Fibroblast of skin of scalp (primary cell): ENCODE results near the gene ENOX2.
"Not testable (repeated sequence)": the region's sequence is repeated elsewhere in the genome, so short reads cannot be mapped to it uniquely, and the experiment has no call there.

Experiments
- DNase-seq: peaks from one replicate; pipeline ENCODE4 v3.0.0-alpha.2; 2013

The ENOX2 gene

DNA sequence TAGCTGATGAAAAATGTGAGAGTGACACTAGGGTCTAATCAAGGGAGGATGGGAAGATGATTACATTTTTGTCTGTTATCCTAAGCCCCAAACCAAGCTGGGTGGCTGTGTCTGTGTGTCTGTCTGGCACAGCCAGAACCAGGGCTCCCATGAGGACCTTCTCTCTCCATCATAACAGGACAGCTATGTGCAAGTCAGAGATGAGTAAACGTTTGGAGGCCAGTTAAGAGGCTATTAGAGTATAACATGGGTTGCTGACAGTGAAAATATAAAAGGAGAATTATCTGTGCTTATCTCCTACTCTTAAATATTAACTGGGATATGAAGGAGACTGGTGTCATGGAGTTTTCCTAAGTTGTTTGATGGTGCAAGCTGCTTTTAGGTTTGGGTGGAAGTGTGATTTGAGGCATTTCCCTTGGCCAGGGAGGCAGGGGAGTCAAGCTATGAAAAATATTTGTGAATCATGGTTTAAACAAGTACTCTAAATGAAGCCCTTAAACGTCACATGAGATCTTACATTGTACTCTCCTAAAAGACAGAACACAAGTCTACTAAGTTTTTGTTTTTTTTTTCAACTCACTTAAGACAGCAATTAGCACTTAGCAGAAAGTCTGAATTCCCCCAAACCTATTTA is 156.2 kb downstream of the ENOX2 start:
- peak; percentile 60 for DNase-seq

DNA sequence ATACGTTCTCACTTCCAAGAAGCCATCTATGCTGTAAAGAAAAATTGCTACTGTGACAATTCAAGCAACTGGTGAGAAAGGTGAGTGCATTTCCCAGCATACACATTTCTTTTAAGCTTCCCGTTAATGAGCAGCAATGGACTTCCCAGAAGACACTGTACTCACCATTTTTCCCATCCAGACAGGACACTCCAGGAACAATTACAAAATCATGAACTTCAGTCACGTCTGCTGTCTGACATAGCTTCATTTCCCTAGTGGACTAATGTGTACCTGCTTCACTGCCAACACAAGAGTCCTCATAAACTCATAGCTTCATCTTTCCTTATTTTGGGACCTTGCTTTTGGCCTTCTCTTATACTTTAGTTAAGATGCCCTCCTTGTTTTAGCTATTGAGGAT is 156.9 kb downstream of the ENOX2 start:
- DNase-seq = no peak

GRCh38 chrX:130741584-130741983 is 161.4 kb downstream of the ENOX2 start:
- DNase-seq = no peak

DNA sequence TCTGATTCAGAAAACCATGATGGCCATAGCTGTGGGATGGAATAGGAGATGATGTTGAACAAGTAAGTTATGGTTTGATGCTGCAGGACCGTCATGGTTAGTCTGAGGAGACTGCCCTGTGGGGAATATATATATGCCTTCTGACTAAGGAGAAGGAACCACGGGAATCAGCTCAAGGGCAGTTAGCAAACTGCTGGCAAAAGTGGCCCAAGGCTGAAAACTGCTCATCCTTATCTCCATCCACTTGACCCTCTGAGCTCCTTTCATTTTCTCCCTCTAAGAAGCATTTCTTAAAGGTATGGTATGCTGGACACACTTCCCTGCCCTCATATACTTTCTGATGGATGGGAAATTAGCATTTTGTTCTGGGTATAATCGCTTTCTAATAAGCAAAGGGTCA is 161.9 kb downstream of the ENOX2 start:
- DNase-seq = no peak

DNA sequence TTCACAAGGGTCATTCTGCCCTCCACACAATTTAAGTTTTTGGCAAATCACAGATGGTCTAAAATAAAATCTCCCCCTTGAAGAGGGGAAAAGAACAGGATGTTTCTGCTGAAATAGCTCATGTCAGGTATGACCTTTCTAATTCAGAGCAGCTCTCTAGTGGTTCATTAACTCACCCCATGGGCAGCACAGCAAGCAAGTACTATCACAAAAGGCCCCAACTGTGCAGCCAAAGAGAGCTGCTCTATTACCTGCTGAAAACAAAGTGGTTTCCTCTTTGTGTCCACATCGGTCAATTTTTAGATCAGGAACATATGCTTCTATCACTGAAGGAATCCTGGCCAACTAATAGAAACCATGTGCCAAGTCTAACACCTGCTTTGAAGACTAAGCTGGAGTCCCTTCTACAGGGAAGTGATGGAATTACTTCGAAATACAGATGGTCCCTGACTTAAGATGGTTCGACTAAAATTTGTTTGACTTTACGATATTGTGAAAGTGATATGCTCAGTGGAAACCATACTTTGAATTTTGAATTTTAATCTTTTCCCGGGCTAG is 164.3 kb downstream of the ENOX2 start:
- DNase-seq = no peak

DNA sequence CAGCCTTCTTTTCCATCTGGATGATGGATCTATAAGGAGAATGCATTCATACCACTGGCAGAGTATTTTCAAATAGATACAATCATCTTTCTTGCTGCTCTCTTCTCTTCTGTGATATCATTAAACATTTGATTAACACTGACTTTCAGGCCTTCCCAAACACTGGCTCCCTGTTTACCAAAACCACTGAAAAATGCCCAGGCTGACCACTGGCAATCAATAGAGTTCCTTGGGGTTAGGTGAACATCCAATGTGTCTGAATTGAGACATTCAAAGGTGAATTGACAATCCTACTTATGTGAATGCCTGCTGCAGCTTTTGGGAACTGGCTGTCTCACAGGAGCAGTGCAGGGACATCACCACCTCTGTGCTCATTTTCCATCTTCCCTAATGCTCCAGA is 168.3 kb downstream of the ENOX2 start:
- DNase-seq = no peak

DNA sequence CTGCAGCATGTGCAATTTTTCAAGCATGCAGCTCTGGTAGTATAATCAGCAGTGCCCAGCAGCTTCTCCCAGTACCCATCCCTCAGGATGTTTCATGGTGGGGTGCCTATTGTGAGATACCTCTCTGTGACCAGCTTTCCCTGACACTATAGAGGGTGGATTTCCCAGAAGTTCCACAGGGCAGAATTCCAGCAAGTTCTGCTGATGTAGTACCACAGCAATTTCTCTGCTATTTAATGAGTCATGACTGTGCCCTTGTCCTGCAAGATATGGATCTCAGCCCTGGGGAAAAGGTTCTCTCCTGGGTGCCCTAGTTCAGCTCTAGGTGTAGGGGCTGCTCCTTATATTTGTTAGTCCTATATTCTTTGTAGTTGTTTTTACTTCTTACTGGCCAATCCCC is 174.8 kb downstream of the ENOX2 start:
- peak; percentile 50 for DNase-seq

- peak; percentile 14 for DNase-seq
Measured at GRCh38 chrX:130726661-130727060, 176.3 kb downstream of the ENOX2 start.

DNA sequence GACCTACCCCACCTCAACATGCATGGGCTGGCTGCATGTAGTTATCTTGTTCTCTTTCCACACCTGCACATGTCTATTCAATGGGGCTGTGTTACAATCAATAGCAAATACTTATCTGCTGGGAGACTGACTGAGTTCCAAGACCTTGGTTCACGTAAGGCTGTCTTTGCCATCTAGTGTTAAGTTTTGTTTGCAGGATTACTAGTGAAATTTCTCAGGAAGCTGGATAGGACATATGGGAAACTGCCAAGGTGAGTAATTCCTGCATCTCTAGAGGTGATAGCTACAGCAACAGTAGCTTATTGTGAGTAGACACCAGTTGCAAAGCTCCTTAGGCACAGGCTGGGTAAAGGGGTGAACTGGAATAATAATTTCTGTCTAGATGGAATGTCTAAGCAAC is 177.5 kb downstream of the ENOX2 start:
- DNase-seq = no peak

DNA sequence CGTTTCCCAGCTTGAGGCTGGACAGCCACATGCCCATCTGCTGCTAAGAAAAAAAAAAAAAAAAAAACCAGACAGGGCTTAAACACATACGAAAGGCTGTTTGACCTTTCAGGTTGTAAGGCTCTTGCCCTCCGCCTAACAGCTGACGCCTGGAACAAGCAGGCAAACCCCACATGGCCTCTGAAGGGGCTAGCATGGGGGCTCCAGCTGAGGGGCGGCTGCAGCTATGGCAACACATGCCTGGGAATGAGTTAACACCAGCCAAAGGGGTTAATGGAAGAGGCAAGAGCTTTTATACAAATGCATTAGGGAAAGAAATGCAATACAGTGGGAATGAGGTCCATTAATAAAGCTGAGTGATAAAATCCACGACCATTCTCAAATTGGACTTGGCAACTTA is 183.6 kb downstream of the ENOX2 start:
- no peak for DNase-seq

DNA sequence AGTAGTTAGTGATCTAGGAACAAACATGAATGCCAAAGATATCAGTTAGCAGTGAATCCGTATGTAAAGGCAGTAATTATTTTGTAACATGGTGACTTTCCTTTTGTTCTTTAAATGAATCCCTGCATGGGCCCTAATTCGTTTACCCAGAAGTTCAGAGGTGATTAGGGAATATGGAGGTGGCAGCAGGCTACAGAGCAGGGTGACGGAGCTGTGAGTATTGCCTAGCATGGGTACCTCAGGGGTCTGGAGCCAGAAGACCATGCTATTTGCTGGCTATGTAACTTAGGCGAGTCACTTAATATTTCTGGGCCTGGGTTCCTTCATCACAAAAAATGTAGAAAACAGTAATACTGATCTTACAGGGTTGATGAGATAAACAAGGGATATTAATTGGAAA is 184.9 kb downstream of the ENOX2 start:
- no peak for DNase-seq

GRCh38 chrX:130716781-130717413 is 186.1 kb downstream of the ENOX2 start:
- DNase-seq = peak; percentile 26

- DNase-seq = no peak
Measured at GRCh38 chrX:130716346-130716745, 186.7 kb downstream of the ENOX2 start.

DNA sequence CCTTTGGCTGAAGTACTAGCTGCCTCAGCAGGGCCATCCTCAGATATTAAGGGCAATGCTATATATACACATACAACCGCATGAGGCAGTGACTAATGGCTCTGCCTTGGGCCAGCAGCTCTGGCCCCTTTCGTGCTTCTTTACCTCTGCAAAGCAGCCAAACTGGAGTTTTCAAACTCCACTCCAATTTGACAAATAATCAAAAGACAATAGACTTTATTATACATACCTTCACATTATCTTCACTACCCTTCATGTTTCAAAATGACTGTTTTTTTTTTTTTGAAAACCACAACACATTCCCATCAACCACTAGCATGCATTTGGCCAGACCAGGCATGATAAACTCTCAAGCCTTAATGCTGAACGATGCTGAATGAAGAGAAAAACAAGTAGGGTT is 187.7 kb downstream of the ENOX2 start:
- peak; percentile 36 for DNase-seq

DNA sequence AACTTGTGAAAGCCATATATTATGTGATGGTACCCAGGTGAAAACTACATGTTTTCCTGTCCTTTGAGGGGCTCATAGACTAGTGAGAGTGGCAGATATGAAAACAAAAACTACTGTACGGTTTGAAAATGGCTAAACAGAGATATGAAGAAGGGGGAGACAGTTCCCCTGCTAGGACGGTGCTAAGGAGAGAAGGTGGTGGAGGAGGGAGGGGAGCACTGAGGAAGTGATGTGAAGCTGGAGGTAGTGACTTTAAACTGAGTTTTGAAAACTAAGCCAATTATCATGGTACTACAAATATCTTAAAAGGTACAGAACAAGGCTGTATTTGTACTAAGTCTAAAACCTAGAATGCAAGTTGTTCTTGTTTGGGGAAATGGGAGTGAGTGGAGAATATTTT is 188.3 kb downstream of the ENOX2 start:
- DNase-seq = no peak

- DNase-seq = no peak
Measured at GRCh38 chrX:130714135-130714534, 188.9 kb downstream of the ENOX2 start.

DNA sequence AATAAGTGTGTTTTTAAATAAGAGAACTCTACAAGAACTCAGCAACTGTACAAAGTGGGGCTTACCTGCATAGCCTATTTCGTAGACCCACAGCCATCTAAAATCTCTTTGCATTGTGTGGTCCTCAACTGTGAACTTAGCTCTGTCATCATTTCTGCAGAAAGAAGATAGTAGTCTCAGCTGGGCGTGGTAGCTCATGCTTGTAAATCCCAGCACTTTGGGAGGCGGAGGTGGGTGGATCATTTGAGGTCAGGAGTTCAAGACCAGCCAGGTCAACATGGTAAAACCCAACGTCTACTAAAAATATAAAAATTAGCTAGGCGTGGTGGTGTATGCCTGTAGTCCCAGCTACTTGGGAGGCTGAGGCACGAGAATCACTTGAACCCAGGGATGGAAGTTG is 193.8 kb downstream of the ENOX2 start:
- DNase-seq = not testable (repeated sequence)

DNA sequence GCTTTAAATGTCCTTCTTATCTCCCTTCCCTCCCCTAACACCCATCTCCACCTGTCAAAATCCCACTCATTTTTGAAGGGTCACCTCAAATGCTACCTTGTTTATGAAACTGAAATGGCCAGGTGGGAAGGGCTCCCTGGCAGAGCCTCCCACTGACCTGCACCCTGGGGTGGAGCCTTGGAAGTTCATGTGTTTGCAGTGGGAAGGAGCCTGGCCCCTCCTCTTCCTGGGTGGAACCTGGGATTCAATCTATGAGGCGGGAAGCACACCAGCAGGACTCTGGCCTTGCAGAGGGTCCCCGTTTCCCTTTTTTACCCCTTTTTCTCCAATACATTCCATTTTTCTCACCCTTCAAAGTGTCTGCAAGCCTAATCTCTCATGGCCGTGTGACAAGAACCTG is 197.4 kb downstream of the ENOX2 start:
- DNase-seq = no peak

GRCh38 chrX:130704053-130705038 is 198.7 kb downstream of the ENOX2 start:
- DNase-seq = no peak

- DNase-seq = no peak
Measured at GRCh38 chrX:130702867-130703707, 199.9 kb downstream of the ENOX2 start.

GRCh38 chrX:130700629-130701028 is 202.4 kb downstream of the ENOX2 start:
- no peak for DNase-seq

DNA sequence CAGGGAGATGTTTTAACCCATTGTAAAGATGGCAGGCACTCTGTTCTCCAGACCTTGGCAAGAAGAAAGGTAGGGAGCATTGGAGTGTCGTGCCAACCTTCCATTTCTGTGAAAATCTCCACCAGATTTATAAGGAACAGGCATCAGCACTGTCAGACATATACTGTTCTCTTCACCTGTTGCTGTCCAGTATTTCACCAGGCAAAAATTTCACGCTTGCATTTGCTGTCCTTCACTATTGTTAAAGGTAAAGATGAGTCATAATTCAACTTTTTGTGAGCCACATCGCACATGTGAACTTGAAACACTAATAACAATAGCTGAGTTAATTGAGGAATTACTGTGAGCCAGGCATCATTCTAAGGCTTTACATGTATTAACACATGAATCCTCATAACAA is 203.4 kb downstream of the ENOX2 start:
- DNase-seq = no peak
